GM18868 (cell line): ENCODE data around the gene CMC2.
A peak's percentile ranks its signal among the peaks of the same experiment; 100 is the strongest.

Experiments
- ATAC-seq: cut with Tn5 transposase; IDR thresholded peaks from one replicate; pipeline ENCODE4 v1.9.1; 2021; ENCODE audit warnings: mild to moderate bottlenecking, moderate library complexity; ENCODE audit not compliant: unreplicated experiment

Gene CMC2

GRCh38 chr16:80981103-80981502, 25.6 kb downstream of the CMC2 start:
- ATAC-seq = no peak

- no peak for ATAC-seq
These were observed 29.7 kb downstream of the CMC2 start for GRCh38 chr16:80976946-80977345.

- no peak for ATAC-seq
These were observed 31.9 kb downstream of the CMC2 start for GRCh38 chr16:80974649-80975376.

DNA sequence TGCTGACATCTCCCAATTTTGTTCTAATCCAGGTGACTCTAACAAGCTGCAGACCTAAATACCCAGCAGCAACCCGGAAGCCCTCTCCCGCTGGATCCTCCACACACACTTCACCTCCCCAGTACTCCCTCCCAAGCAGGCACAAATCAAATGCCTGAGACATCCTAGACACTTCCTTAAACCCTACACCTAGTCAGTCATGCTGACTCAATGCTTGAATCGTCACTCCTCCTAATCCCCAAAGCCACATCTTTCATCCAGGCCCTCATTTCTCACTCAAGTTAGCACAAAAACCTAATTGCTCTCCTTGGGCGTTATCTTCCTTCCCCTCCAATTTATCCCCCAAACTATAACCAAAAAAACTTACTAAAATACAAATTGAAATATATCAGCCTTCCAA, 32.7 kb downstream of the CMC2 start:
- ATAC-seq = no peak

GRCh38 chr16:80972611-80973010, 34.1 kb downstream of the CMC2 start:
- no peak for ATAC-seq

- peak; percentile 72 for ATAC-seq
These were observed 34.9 kb downstream of the CMC2 start for GRCh38 chr16:80971819-80972218.

GRCh38 chr16:80969114-80969484, 37.6 kb downstream of the CMC2 start:
- no peak for ATAC-seq

- no peak for ATAC-seq
These were observed 38.1 kb downstream of the CMC2 start for GRCh38 chr16:80968386-80969113.

DNA sequence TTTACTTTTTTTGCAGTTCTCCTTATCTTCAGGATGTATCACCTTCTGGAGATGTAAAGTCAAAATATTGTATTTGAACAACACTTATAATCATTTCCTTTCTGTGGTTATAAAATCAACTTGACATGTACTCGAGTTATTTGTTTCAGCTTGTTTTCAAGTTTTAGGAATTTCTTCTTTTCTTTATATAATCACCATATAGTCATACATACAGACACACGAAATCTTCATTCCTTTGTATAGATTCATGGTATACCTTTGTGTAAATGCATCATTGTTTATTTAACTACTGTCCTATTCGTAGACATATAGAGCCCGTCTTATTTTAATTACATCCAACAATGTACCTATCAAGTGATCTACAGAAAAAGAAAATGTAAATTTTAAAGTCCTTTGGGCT, 40.1 kb downstream of the CMC2 start:
- no peak for ATAC-seq

DNA sequence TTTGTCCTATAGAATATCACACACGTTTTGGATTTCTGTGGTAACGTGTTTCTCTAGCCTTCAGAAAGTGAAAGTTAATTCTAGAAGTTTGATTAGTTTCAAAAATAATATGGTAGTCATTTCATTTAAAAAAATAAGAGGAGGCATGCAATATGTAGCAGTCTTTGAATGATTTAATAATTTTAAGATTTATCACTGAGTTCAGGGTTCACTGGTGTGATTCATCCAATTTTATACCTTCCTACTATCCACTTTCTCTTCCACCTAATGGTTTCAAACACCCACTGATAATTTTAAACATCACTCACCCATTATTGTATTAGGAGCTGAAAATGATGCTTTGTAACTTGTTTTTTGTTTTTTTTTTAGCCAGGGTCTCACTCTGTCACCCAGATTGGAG, 42.3 kb downstream of the CMC2 start:
- ATAC-seq = no peak

DNA sequence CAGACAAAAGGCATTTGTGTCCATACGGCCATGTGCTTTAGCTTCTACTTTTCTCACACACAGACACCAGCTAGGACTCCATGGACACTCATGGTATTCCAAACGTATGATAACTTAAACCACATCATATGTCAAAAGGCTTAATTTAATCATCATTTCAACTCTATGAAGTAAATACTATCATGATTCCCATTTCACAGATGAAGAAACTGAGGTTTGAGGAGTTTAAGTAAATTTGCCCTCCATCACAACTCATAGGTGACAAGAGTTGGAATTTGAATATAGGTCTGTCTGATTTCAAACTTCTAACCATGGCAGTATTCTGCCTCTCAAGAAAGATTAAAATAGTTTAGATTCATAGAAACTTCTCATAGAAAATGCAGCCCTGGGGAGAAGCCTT, 43.8 kb downstream of the CMC2 start:
- ATAC-seq = no peak

- no peak for ATAC-seq
These were observed 48.4 kb downstream of the CMC2 start for GRCh38 chr16:80958284-80958683.

DNA sequence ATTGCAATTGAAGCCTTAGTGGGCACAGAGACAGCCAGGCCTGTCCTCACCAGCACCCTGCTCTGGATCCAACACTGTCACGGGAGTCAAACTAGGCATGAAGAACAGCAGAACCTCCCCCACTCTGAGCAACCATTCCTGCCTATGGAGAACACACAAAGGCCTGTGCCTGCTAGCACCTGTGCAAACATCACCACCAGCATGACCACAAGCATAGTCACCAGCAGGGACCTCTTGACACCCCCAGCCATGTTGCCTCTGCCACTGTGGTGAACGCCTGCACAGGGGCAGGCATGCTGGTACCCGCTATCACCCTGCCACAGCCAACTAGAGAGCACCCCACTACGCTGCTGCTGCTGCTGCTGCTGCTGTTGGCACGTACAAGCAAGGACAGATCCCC, 51.7 kb downstream of the CMC2 start:
- no peak for ATAC-seq

DNA sequence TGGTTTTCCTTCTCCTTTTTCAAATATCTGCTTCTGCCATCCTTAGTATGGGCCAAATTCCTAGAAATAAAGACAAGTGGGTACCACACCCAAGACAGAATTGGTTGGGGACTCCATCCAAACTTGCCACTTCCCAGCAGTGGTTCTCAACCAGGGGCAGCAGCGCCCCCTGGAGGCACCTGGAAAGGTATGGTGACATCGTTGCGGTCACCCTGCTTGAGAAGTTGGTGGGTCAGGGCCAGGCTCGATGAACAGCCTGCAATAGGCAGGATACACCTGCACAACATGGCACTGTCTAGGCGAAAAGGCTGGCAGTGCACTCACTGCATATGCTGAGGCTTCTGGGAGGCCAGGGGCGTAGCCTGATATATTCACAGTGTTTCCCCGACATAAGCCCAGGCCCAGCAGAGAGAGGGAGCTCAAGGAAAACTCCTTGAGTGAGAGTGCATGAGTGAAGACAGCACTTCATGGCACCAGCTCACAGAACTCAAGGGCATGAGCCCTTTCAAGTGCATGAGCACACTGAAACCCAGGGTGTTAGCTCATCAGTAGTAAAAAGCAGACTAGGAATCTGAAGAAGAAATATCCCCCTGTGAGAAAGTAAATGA, 57.7 kb downstream of the CMC2 start:
- peak; percentile 92 for ATAC-seq

GRCh38 chr16:80947708-80948625, 58.7 kb downstream of the CMC2 start:
- no peak for ATAC-seq

DNA sequence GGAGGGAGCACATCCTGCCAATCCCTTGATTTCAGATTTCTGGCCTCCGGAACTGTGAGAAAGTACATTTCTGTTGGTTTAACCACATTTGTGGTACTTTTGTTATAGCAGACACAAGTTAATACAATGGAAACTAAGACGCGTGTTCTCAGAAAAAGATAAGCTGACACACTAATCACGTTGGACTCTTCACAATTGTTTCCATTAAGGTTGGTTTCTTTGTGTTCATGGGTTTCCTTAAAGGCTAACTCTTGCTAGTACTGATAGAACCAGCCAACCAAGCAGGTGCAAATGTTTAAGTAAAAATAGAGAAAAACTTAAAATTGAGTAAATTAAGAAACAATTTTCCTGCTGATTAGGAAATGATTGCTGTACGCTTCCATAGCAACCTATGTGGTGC, 59.4 kb downstream of the CMC2 start:
- ATAC-seq = no peak

GRCh38 chr16:80946481-80946880, 60.2 kb downstream of the CMC2 start:
- no peak for ATAC-seq

DNA sequence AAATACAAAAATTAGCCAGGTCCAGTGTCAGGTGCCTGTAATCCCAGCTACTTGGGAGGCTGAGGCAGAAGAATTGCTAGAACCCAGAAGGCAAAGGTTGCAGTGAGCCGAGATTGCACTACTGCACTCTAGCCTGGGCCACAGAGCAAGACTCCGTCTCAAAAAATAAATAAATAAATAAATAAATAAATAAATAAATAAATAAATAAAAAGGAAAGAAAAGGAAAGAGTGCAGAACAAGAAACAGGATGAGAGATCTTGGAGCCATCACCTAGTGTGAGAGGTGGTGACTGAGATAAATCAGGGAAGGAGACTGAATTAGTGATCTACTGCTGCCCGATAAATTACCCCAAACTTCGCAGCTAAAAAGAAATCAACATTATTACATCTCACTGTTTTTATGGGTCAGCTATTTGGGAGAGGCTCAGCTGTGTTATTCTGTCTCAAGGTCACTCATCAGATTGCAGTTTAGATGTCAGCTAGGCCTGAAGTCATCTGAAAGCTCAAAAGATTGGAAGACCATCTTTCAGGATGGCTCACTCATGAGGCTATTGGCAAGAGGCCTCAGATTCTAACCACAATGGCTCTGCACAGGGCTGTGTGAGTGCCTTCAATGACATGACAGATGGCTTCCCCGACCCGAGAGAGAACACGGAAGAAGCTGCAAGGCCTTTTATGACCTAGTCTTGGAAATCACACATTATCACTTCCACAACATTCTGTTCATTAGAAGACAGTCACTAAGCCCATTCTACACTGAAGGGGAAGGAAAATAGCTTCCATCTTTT, 66.4 kb downstream of the CMC2 start:
- ATAC-seq = no peak

DNA sequence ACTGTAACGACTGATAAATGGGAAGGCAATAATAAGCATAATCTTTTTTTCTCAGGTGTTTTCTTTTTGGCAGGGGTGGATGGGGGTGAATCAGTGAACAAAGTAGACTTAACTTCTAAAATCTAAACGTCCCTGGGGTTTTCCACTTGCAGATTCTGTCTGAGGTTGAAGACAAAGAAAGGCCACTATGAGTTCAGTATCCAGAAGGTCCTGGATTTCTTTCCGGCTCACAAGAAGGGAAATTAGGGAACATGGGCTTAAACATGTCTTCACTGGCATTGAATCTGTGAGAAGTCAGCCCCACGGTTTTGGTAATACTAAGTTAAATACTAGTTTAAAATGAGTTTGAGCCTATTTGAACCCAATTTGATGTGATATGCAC, 67.8 kb downstream of the CMC2 start:
- no peak for ATAC-seq
